ENCODE measurements around the gene STRBP.

DNA sequence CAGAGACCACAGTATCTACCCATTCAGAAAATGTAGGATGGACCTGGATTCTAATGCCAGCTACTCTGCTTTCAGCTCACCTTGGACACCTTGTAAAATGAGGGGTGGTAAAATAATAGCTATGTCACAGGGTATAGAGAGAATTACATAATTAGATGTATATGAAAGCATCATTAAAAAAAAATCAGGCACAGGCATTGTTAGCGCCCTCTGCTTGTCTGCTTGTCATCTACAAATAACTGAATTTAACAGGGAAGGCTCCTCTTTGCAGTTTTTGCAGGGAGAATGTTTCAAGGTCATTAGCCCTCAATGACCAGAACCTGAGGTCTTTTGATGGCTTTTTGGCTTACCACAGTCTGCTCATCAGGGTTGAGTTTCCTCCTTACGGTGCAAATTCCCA lies 176.9 kb downstream of the STRBP start:
- TF ChIP-seq POLR2A (IDR thresholded peaks at IDR 0.05) (no peak), CTCF (IDR thresholded peaks at IDR 0.05) (no peak)
